Measurements from ENCODE around the gene DHCR7.

DNA sequence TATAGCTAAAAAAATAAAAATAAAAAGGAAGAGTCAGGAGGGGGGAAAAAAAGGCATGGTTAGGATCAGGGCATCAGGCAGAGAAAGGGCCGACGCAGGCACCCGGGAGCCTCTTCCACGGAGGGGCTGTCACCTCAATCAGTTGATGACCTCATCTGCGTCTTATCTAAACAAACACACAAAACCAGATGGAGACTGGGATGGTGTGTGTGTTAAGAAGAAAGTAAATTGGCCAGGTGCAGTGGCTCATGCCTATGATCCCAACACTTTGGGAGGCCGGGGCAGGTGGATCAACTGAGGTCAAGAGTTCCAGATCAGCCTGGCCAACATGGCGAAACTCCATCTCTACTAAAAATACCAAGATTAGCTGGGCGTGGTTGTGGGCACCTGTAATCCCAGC lies 63.6 kb downstream of the DHCR7 start:
- TF ChIP-seq CTCF (IDR thresholded peaks at IDR 0.05): no peak
- TF ChIP-seq EZH2 (IDR thresholded peaks at IDR 0.05; ENCODE audit: borderline replicate concordance, insufficient read depth, low read depth, low read length, poor library complexity, severe bottlenecking): no peak
